HG02759 (cell line): ENCODE data around the gene ARHGAP6.
"Not testable (repeated sequence)": the region's sequence is repeated elsewhere in the genome, so short reads cannot be mapped to it uniquely, and the experiment has no call there.

Source experiments
- ATAC-seq: cut with Tn5 transposase; IDR thresholded peaks from one replicate; pipeline ENCODE4 v1.9.1; 2021; ENCODE audit warnings: mild to moderate bottlenecking, moderate library complexity; ENCODE audit not compliant: unreplicated experiment

Gene ARHGAP6

DNA sequence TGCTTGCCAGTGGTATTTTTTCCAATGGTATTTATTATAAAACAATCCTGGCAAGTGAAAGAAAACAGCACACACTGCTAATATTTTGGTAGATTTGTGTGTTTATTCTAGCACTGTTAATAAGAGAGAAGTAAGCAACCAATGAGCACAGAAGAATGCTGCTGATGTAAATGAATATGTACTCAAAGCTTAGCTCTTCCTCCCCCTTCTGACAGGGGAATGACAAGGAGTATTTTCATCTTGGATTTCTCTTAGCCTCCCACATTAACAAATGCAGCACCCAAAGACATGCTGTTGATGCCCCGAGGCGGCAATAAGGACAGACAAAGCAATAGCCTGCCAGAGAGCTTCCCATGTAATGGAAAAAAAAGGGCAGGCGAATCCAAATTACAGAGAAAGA lies 18.6 kb downstream of the ARHGAP6 start:
- ATAC-seq: no peak

DNA sequence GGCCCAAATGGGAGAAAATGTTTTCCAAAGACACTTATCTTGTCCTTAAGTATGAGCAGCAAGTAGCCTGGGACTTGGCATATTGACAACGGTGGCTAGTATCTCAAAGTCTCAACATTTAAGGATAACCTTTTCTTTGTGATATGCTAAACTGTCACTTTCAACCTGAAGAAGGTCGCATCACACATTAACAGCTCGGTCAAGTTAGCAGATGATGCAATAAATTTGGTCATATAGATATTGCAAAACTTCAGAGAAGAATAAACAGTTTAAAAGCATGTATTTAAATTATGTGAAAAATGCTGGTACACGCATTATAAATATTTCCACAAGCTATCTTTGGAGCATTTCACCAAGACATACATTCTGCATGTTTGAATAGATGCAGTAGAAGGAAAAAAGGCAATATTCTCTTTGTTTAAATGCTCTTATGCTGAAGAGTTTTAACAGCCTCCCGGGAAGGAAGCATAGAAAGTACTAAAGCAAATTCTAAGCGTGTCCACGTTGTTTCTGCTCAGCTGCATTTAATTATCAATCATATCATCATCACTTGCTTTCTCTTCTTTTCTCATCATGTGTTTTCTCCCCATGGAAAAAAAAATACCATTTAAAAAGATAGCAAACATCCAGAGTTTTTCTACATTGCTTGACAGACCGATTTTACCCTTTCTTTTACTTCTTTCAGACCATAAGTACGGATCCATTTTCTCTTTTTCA lies 24.2 kb downstream of the ARHGAP6 start:
- ATAC-seq: no peak

DNA sequence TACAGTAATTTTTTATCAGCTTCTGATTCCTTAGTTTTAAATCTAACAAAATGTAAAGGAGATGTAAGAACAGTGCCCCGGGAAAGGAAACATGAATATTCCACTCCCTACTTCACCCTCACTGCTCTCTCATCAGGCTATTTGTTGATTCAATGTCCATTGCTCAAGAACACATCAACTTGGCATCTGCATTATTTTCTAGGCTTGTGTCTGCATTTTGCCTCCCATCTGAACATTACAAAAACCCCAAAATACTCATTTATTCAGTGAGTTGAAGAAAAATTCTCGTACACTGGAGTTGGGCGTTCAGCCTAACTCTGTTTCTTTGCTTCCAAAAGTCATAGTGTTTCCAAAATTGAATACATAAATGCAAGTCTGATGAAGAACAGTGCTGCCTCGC lies 25.6 kb downstream of the ARHGAP6 start:
- ATAC-seq: no peak

DNA sequence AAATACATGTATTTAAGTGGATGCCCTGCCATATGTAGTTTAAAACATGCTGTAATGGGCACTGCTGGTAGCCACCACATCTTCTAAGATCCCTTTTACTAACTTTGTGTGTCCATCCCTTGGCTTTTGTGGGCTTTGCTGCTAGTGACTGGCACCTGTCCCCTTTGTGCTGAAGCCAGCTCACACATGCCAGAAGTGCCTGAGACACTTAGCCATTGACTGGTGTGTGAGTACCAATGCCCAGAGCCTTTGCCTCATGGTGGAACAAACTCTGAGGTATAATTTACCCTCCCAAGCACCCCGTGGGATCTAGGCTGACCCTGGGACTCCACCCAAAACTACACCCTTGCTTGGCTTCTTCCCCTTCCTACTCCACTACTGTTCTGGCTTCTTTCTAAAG lies 33.0 kb downstream of the ARHGAP6 start:
- ATAC-seq: no peak

DNA sequence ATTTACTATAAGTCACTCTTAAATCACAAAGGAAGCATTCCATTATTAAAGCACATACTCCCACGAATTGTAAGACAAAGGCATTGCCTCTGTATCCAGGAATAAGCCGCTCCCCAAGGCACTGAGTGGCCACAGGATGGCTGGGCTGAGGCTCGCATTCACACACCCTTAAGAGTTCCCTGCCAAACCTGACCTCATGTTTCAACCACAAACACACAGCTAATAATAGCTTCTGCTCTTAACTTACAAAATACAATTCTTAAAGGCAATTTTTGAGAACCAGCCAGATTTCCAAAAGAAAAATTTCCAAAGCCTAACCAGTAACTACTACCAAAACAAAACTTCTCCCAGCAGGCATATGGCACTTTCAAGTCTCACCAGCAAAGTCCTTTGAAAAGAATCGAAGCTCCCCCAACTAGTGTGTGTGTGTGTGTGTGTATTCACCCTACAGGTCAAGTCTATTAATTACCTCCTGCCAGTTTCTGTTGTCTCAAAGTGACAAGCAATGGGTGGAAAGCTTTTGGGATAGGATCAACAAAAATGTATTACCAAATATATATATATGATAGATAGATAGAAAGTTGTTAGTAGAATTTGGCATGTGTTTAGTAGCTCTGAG lies 36.0 kb downstream of the ARHGAP6 start:
- no peak for ATAC-seq

DNA sequence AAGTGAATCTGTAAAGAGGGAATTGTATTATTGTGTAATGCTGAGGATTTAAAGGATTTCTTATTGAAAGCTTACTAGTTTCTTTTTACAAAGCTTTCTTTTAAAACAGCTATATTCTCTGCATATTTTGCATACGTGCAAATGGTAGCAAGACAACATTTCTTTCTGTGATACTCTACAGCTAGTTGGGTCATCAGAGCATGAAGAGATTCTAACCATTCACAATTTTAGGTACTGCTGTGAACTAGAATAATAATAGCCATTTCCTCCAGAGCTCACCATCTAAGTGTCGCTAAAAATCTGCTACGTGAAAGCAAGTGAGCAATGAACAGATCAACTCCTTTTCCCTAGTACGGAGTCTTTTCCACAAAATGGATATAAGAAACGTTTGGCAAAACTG lies 37.3 kb downstream of the ARHGAP6 start:
- no peak for ATAC-seq

DNA sequence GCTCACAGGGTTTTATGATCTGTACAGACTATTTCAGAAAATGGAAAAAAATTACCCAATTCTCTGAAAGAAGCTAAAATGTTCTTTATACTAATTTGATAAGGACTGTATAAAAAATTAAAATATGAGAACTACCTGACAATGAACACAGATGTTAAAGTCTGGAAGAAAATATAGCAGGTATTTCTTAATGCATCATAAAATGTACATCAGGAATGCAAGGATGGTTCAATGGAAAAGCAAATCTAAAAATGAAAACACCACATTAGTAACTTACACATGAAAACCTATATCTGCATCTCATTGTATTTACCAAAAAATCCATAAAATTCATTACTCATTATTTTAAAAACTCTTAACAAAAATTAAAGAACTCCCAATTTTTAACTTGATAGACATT lies 39.4 kb downstream of the ARHGAP6 start:
- ATAC-seq: no peak

DNA sequence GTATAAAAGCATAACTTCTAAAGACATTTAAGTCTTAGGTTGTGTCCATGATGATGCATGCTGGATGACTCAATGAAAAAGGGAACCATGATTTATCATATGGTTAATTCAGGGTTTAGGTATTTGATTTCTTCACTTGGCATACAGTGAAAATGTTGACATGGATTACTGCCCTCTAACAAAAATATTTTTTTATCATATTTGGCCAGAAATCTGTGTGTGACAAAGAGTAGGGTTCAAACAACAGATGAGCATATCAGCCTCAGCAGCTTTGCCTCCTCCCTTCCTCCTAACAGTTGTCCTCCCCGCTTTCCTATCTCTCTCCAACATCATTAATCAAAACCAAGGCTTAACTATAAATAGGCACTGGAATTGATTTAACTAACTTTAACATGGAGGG lies 46.3 kb downstream of the ARHGAP6 start:
- no peak for ATAC-seq

DNA sequence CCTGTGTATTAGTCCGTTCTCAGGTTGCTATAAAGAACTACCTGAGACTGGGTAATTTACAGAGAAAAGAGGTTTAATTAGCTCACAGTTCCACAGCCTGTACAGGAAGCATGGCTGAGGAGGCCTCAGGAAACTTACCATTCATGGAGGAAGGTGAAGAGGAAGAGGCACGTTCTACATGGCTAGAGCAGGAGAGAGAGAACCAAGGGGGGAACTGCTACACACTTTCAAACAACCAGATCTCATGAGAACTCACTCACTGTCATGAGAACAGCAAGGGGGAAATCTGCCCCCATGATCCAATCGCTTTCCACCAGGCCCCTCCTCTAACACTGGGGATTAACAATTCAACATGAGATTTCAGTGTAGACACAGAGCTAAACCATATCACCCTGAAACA lies 51.5 kb downstream of the ARHGAP6 start:
- not testable (repeated sequence) for ATAC-seq

DNA sequence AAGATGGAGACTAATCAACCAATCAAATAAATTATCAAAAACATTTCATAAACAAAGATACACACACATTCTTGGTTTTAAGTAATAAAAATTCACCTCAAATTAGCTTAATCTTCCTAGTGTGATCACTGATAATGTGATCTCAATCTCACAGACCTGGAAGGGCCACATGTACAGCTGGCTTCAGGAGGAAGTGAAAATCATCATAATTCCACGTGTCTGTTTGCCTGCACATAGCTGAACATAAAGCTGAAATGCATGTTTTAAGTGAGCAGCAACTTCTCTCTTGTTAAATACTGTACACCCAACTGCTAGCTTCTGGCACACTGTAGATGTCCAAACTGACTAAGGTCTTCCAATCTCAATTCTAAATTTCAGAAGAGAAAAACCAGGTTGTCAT lies 53.8 kb downstream of the ARHGAP6 start:
- ATAC-seq: no peak

DNA sequence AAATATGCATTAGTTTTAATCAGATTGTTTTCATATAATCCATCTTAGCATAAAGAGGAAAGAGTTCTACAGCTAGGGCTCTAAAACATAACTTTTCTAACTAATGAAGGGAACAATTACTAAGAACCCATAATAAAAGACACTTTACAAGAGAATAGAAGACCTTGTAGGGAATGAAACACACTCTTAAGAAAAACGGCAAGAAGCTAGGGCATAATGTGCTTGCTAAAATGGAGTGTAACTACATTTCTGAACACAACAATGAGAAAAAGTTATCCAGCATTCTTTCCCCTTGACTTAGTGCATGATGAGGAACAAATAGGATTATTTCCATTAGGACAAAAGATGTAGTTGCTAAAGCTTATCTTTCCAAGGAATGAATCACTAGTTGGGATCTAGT lies 54.6 kb downstream of the ARHGAP6 start:
- no peak for ATAC-seq

DNA sequence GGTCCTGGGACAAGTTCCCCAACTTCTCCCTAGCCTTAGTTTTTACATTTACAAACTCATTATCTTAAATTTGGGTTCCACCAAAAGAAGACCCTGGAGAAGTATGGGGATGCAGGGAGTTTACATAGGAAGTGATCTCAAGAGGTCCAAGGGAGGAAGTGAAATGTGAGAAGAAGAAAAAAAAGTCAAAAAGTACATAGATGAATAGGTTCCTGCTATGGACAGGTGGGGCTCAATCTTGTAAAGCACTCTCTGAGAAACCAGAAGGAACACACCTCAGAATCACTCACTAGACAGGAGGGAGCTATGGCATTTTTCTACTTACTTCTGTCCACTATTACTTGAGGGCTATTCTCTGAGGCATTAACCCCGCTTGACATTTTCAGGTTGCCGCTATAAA lies 56.6 kb downstream of the ARHGAP6 start:
- peak; percentile 52 for ATAC-seq

DNA sequence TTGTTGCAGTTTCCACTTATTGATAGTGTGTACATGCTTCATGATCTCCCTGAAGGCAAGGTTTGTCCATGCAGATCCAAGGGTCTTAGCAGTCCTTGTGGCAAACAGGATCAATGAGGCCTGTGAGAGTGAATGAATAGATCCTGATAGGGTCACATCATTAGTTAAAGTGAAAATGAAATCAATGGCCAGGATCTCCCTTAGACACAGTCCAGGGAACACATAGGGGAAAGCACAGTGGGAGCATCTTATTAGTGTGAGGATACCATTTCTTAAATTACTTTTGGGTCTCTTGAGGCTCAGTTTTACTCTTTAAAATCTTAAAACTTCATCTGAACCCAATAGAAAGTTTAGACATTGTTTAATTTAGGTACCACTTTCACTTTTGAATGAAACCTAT lies 59.3 kb downstream of the ARHGAP6 start:
- no peak for ATAC-seq

DNA sequence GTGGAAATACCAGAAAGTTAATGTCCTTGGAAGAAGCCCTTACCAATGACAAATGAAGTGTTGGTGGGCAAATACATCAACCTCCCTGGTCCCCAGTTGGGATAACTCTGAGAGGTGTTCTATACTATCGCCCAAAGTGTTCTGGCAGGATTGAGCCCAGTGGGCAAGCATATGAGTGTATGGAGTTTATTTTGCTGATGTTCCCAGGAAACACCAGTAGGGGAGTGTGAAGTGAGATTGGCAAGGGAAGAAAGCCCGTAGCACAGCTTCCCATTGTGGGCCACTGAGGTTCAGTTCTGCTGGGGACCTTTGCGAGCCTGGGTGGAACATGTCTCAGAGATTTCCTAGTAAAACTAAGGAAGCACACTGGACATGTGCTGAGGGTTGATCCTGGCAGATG lies 65.1 kb downstream of the ARHGAP6 start:
- ATAC-seq: no peak

DNA sequence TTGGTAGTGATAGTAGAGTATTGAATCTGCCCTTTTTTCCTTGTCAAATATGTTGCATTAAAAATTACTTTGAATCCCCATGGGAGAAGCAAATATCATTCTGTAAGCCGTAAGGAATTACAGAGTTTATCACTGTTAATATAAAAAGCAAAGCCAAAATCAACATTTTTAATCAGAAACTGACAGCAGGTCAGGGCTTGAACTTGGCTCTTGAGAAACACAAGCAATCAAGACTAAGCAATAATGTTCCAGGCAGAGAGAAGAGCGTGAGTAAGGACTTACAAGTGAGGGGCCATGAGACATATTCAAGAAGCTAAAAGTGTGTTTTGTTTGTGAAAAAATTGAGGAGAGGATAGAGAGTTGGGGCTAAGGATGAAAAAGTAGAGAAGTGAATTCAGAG lies 68.2 kb downstream of the ARHGAP6 start:
- no peak for ATAC-seq

DNA sequence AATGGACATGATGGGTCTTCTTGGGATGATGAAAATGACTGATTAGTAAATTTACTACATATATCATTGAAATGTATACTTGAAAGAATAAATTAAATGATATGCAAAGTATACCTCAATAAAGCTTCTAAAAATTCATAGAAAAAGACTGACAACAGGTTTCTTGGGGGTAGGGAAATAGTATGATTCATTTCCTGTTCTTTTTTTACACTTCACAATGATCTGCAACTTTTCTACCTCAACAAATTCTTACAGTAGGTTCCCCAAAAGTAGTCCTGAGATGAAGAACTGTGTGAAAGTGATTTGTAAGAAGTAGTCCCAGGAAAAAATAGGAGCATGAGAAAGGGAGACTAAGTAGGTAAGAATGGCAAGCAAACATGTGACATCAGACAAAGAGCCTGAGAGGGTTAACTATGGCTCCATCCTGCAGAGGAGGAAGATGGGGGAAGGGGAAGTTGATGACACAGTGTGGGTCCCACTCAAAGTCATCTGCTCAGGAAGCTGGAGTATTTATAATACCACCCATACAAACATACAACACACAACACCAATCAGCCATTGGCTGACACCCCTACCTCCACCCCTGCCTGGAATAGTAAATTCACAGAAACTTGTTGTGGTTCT lies 73.9 kb downstream of the ARHGAP6 start:
- ATAC-seq: no peak

DNA sequence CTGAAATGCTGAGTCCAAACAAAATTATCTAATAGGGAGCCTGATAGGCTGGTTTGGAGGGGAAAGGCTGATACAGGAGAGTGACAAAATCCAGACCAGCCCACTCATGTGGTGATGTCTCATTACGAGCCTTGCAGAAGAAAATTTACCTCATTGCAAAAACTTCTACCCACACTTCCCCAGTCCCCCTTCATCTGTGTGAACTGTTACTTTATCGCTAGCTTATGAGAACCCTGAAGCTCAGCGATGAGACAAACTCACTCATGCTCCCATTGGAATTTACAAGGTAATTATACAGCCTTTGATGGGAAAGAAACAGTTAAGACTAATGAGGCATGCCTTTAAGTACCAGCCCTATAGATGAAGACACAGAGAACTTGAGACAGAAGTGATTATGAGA lies 76.1 kb downstream of the ARHGAP6 start:
- no peak for ATAC-seq

DNA sequence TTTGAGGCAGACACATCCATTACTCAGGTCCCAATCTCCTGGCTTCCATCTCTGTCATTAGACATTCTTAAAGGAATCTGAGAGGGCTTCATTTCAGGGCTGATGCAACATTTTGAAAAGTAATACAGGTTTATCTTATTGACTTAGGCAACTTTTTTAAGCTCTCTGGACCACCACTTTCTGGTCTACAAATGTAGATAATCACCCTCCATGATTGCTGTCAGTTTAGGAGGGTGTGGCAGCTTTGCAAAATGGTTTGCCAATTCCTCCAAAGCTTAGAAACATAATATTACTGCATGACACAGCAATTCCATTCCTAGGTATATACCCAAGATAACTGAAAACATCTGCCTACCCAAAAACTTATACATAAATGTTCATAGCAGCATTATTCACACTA lies 77.6 kb downstream of the ARHGAP6 start:
- ATAC-seq: no peak

DNA sequence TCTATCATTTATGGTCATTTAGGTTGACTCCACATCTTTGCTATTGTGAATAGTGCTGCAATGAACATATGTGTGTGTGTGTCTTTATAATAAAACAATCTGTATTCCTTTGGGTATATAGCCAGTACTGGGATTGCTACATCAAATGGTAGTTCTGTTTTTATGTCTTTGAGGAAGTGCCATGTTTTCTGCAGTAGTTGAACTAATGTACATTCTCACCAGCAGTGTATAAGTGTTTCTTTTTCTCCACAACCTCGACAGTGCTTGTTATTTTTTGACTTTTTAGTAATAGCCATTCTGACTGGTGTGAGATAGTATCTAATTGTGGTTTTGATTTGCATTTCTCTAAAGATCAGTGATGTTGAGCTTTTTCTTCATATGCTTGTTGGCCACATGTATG lies 80.5 kb downstream of the ARHGAP6 start:
- ATAC-seq: no peak

DNA sequence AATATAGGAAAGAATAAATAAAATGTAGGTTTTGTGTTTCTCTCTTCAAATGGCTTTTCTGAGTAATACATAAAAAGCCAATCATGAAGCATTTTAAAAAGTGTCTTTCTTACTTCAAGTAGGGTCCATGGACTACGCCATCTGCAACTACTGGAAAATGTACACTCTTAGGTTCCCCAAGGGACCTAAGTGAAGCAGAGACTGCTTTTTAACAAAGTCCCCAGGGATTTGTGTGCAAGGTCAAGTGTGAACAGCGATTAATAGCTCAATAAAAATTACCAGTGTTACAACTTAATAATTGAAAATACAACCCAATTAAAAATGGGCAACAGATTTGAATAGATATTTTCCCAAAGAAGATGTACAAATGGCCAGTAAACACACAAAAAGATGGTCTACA lies 84.9 kb downstream of the ARHGAP6 start:
- no peak for ATAC-seq

DNA sequence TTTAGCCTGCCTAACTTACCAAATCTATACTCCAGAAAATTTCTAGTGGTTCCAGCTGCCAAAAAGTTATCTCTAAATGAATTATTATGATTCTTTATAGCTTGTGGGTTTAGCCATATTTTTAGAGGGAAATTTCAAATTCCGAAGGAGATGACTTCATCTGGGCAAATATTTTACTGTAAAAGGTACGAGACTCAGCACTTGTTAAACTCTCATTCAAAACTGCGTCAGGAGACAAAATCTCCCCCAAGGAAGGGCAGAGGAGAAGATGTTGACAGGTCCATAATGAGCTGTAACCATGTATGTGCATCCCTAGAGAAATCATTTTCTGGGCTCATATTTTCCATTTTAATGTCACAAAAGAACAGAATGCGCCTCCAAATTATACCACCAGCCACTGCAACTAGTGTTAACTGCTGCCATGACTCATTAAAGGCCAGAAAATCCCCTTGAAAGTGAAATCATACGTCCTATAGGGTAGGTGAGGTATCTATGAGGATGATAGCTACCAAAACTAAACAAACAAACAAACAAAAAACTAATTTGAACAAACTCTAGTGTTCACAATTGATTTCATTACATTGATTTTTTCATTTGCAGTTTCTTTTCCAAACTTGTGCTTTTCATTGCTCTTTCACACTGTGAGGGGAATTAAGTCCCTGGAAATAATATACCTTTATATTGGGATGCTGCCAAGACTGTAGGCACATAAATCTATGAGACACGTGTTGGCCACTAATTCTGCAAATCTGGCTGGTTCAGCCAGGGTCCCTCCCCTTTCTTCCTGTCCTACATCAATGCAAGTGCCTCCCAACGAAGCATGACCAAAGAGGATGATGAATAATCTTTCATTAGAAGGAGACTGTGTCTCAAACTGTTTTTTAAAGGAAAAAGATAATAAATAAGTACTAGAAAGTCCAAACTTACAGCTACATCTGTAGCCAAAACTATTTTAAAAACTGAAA lies 85.8 kb downstream of the ARHGAP6 start:
- ATAC-seq: no peak
